HepG2 (cell line): ENCODE measurements around the gene SPAG9. TPM values are rescaled to one million over a fixed set of nuclear protein-coding genes. Genes with fewer than 3 reads are reported as not detected.

Experiments used
- ATAC-seq: fragments of 200-7000 bp; cut with Tn5 transposase; 3 replicates; pipeline ENCODE4 v1.9.1; 2020; ENCODE audit warnings: mild to moderate bottlenecking, moderate library complexity
- BruUV-seq: library from RNA; stranded (reverse); fragments of 400-500 nt; replicated peaks from 2 replicates; lab custom pipeline; 2021; lab: Mats Ljungman, UMichigan
- CTCF ChIA-PET: fragments of 300-600 bp; formaldehyde crosslinking; extraction: SDS; loops from one replicate; lab custom pipeline; 2021; ENCODE audit warnings: low total read pairs, inconsistent platforms, low intra/inter-chr PET ratio; lab: Yijun Ruan, JAX
- POLR2A ChIA-PET: fragments of 350-600 bp; sonication (Branson Sonifier 250); formaldehyde crosslinking; loops from one replicate; lab custom pipeline; 2020; ENCODE audit warnings: antibody characterized with exemption, inconsistent platforms; lab: Yijun Ruan, JAX
- DNase-seq: peaks from one replicate; pipeline ENCODE4 v3.0.0-alpha.2; 2015; ENCODE audit warnings: low spot score
- FAIRE-seq: peaks from 3 replicates; lab custom pipeline; 2011; peaks lifted over from hg19 to GRCh38; lab: Jason Lieb, UNC
- H2AFZ ChIP-seq: one replicate; pipeline ENCODE4 v1.6.1; 2011; ENCODE audit warnings: low read length, inconsistent platforms
- H3K27ac ChIP-seq: fragments of 300-600 bp; 3 replicates; pipeline ENCODE4 v1.8.0; 2011; ENCODE audit warnings: mixed run types, mild to moderate bottlenecking, mixed read lengths, low read length, inconsistent platforms; ENCODE audit not compliant: insufficient read depth; ENCODE audit errors: extremely low read length
- H3K27me3 ChIP-seq, 2 experiments: fragments of 200-600 bp in 1 of 2; 2 replicates in 1 of 2; 3 replicates in 1 of 2; pipeline versions ENCODE4 v1.6.0 to v1.8.0; 2011; ENCODE audit warnings: low read length in 2 of 2, mild to moderate bottlenecking in 2 of 2, moderate library complexity in 2 of 2, inconsistent platforms in 1 of 2; ENCODE audit not compliant: insufficient read depth in 2 of 2, control insufficient read depth in 1 of 2
- H3K36me3 ChIP-seq, 2 experiments: fragments of 200-600 bp in 1 of 2; replicated peaks in 1 of 2; 2 replicates in 1 of 2; 3 replicates in 1 of 2; pipeline versions ENCODE4 v1.5.1 to v1.8.0; 2011; ENCODE audit warnings: low read length in 2 of 2, inconsistent platforms in 1 of 2; ENCODE audit not compliant: insufficient read depth in 2 of 2, control insufficient read depth in 1 of 2
- H3K4me1 ChIP-seq: 2 replicates; pipeline ENCODE4 v1.5.1; 2012; ENCODE audit warnings: low read length, inconsistent platforms; ENCODE audit not compliant: insufficient read depth
- H3K4me2 ChIP-seq: 2 replicates; pipeline ENCODE4 v1.6.0; 2011; ENCODE audit warnings: low read depth, low read length, inconsistent platforms
- H3K4me3 ChIP-seq, 3 experiments: fragments of 200-600 bp in 1 of 3; sonication (generic), shearing (Covaris generic) in 1 of 3; replicated peaks in 1 of 3; 2 replicates each; pipeline ENCODE4 v1.5.1; 2011 to 2016; ENCODE audit warnings: low read length in 3 of 3, inconsistent platforms in 2 of 3, low read depth in 2 of 3, mild to moderate bottlenecking in 2 of 3, control low read depth in 1 of 3, mixed read lengths in 1 of 3; ENCODE audit not compliant: insufficient read depth in 1 of 3
- H3K79me2 ChIP-seq: one replicate; pipeline ENCODE4 v1.6.1; 2011; ENCODE audit warnings: low read length, inconsistent platforms; ENCODE audit not compliant: insufficient read depth
- H3K9ac ChIP-seq: 2 replicates; pipeline ENCODE4 v1.6.0; 2011; ENCODE audit warnings: mild to moderate bottlenecking, low read depth, low read length, inconsistent platforms; ENCODE audit not compliant: insufficient read depth
- H3K9me3 ChIP-seq: 2 replicates; pipeline ENCODE4 v1.5.1; 2012; ENCODE audit warnings: mild to moderate bottlenecking, low read length
- H4K20me1 ChIP-seq: 2 replicates; pipeline ENCODE4 v1.6.0; 2011; ENCODE audit warnings: inconsistent platforms, mild to moderate bottlenecking, low read length, moderate library complexity; ENCODE audit not compliant: insufficient read depth
- KDM2A ChIP-seq: sonication (generic); formaldehyde crosslinking; IDR thresholded peaks from 2 replicates; pipeline ENCODE4 v1.4.0; 2020; ENCODE audit warnings: low read depth, missing genetic modification reagents, borderline replicate concordance
- MYC ChIP-seq: sonication (generic); formaldehyde crosslinking; IDR thresholded peaks from 2 replicates; pipeline ENCODE4 v1.9.0; 2021; ENCODE audit warnings: missing genetic modification reagents, borderline replicate concordance
- RARA ChIP-seq: IDR thresholded peaks from 2 replicates; pipeline ENCODE4 v1.6.1; 2016; ENCODE audit warnings: missing genetic modification reagents, missing compliant biosample characterization
- TCF7 ChIP-seq: sonication (generic); IDR thresholded peaks from 2 replicates; pipeline ENCODE4 v1.6.1; 2016; ENCODE audit warnings: antibody characterized with exemption, low read depth
- ZBTB33 ChIP-seq: sonication (generic); formaldehyde crosslinking; IDR thresholded peaks from 2 replicates; pipeline ENCODE4 v1.4.0; 2020; ENCODE audit warnings: missing genetic modification reagents
- ZBTB38 ChIP-seq: sonication (generic); formaldehyde crosslinking; IDR thresholded peaks from 2 replicates; pipeline ENCODE4 v1.5.1; 2020; ENCODE audit warnings: mild to moderate bottlenecking, missing genetic modification reagents
- ZNF629 ChIP-seq: sonication (generic); formaldehyde crosslinking; conservative IDR thresholded peaks from 2 replicates; pipeline ENCODE4 v1.5.0; 2020; ENCODE audit warnings: missing genetic modification reagents
- ZSCAN25 ChIP-seq: sonication (generic); formaldehyde crosslinking; IDR thresholded peaks from 2 replicates; pipeline ENCODE4 v1.8.0; 2022; ENCODE audit warnings: mild to moderate bottlenecking, missing genetic modification reagents
- WGBS: methylation state at CpG from one replicate; pipeline ENCODE4 v1.1.6; 2017; ENCODE audit warnings: low lambda C conversion rate; 5-methylcytosine and 5-hydroxymethylcytosine counted together
- in situ Hi-C: cut with HindIII; loops from 2 replicates; pipeline ENCODE4 v1.10.0; 2017; ENCODE audit warnings: low pct_unique_long_range_greater_than_20kb; ENCODE audit not compliant: extremely low pct_ligation_motif_present
- intact Hi-C: fragments of 100-400 bp; cut with micrococcal nuclease; formaldehyde crosslinking; loops from one replicate; pipeline ENCODE4 v1.10.0; 2022; ENCODE audit not compliant: unreplicated experiment
- polyA plus RNA-seq, 8 experiments: library from polyadenylated mRNA; depleted of rRNA in 3 of 8; stranded (reverse) in 7 of 8; unstranded in 1 of 8; fragments of >200 nt; fragmentation: Illumina TruSeq in 4 of 8; extraction: Trizol in 4 of 8; gene quantifications; 2 replicates each; pipeline versions ENCODE4 v1.2.1 to v1.2.3, GENCODE V29; 2011 to 2016; ENCODE audit warnings: low read depth in 4 of 8, missing spikeins in 1 of 8, mixed read lengths in 1 of 8; ENCODE audit not compliant: insufficient read depth in 1 of 8
- total RNA-seq, 5 experiments: library from RNA; depleted of rRNA; stranded (reverse); fragments of >200 nt; fragmentation: Illumina TruSeq; extraction: Trizol; gene quantifications; 2 replicates each; pipeline ENCODE4 v1.2.3, GENCODE V29; 2016; ENCODE audit warnings: low read depth in 1 of 5

SPAG9 gene
- total and polyA plus RNA-seq, 2 of the 13 experiments (the other 11 are each of a cell fraction or from before 2014, with no cell fraction given) = 43.2 to 78.6 TPM

GRCh38 chr17:50946891-50947781 is 173.5 kb downstream of the SPAG9 start:
- Histone ChIP-seq H3K27me3 (no peaks in the 10 kb centered on the region), H4K20me1 (no peaks in the 10 kb centered on the region), H3K4me1 (peaks cover 91% of the 10 kb centered on the region), H3K27ac (peak overlapping the region; percentile 3)
- in situ Hi-C loops (loop anchor here (5.0 kb wide), 1 partner anchor 80 kb away; the partner anchor contains the start of gene TOB1), intact Hi-C loops (no loop called here)
- no peak for DNase-seq
- TF ChIP-seq TCF7 (no peak), KDM2A (no peak), ZBTB38 (CRISPR knock-in tag) (0 out of 2 replicates have a peak, but pooled peaks have one; percentile 22), RARA (peak; percentile 49; the same call in 1 of the 2 replicates), ZSCAN25 (CRISPR knock-in tag) (0 out of 2 replicates have a peak, but pooled peaks have one; percentile 15), ZBTB33 (CRISPR knock-in tag) (peak; percentile 74), ZNF629 (CRISPR knock-in tag) (0 out of 2 replicates have a peak, but pooled peaks have one; percentile 14), MYC (CRISPR knock-in tag) (peak; percentile 32; the same call in 1 of the 2 replicates)
- TF ChIP-seq, all 625 proteins: peak for 6
- no peak overlapping the region for H2AFZ ChIP-seq
- ChIA-PET POLR2A (interaction anchor here (0.9 to 12.2 kb wide), 5 partner anchors 42 to 187 kb away, joined by 3 to 510 read pairs (median 31); partner anchors contain the start of gene TOB1), CTCF (interaction anchor here (1.5 kb wide), 1 partner anchor 95 kb away, joined by 4 read pairs; no protein-coding TSS in a partner anchor)
- BruUV-seq = no TSS peak
- no peak overlapping the region for H3K4me2 ChIP-seq
- no peak for FAIRE-seq
- H3K79me2 ChIP-seq = peaks cover 5% of the 10 kb centered on the region
- no peaks in the 10 kb centered on the region for H3K9me3 ChIP-seq
- H3K4me3 ChIP-seq = no peak overlapping the region
- ATAC-seq = no peak
- WGBS = 95% methylated on average over 14 of the region's 19 CpGs
- no peaks in the 10 kb centered on the region for H3K36me3 ChIP-seq
- H3K9ac ChIP-seq = no peak overlapping the region
